ENCODE data around the gene MATN3. TPM values are rescaled to one million over a fixed set of nuclear protein-coding genes. Genes with fewer than 3 reads are reported as not detected.

The MATN3 gene
- total and polyA plus RNA-seq, 9 of the 15 experiments (the other 6 are each of a cell fraction or from before 2014, with no cell fraction given) = not detected

GRCh38 chr2:20052229-20052851 lies 39.9 kb upstream of the MATN3 start (continued):
- no peak for TF ChIP-seq ARID1B (IDR thresholded peaks at IDR 0.05)
- no peak for TF ChIP-seq MBD1 (CRISPR knock-in tag; IDR thresholded peaks at IDR 0.05)
- TF ChIP-seq PCBP1 (IDR thresholded peaks at IDR 0.05; ENCODE audit: low read depth, low read length, poor library complexity, severe bottlenecking) = no peak
- no peak for TF ChIP-seq ZNF780A (CRISPR knock-in tag; IDR thresholded peaks at IDR 0.05)
- TF ChIP-seq PTRF (tag; IDR thresholded peaks at IDR 0.05) = no peak
- no peak for TF ChIP-seq THRAP3 (IDR thresholded peaks at IDR 0.05; ENCODE audit: borderline replicate concordance)
- TF ChIP-seq HDAC1 (IDR thresholded peaks at IDR 0.05) = 0 out of 4 replicates have a peak, but pooled peaks of 1 of the 2 experiments have one; percentile 20
- no peak for TF ChIP-seq DMBX1 (CRISPR knock-in tag; IDR thresholded peaks at IDR 0.05; ENCODE audit: borderline replicate concordance)

Data from K562 (cell line).